ACHN (cell line): ENCODE data around the gene CCDC178.
"Not testable (repeated sequence)": the region's sequence is repeated elsewhere in the genome, so short reads cannot be mapped to it uniquely, and the experiment has no call there.

Experiments
- DNase-seq: peaks from one replicate; pipeline ENCODE4 v3.0.0-alpha.2; 2015
- in situ Hi-C: cut with HindIII; loops from 2 replicates; pipeline ENCODE4 v1.10.0; 2017; ENCODE audit warnings: low sequenced_read_pairs, low pct_ligation_motif_present, low pct_unique_long_range_greater_than_20kb

The CCDC178 gene, protein sequence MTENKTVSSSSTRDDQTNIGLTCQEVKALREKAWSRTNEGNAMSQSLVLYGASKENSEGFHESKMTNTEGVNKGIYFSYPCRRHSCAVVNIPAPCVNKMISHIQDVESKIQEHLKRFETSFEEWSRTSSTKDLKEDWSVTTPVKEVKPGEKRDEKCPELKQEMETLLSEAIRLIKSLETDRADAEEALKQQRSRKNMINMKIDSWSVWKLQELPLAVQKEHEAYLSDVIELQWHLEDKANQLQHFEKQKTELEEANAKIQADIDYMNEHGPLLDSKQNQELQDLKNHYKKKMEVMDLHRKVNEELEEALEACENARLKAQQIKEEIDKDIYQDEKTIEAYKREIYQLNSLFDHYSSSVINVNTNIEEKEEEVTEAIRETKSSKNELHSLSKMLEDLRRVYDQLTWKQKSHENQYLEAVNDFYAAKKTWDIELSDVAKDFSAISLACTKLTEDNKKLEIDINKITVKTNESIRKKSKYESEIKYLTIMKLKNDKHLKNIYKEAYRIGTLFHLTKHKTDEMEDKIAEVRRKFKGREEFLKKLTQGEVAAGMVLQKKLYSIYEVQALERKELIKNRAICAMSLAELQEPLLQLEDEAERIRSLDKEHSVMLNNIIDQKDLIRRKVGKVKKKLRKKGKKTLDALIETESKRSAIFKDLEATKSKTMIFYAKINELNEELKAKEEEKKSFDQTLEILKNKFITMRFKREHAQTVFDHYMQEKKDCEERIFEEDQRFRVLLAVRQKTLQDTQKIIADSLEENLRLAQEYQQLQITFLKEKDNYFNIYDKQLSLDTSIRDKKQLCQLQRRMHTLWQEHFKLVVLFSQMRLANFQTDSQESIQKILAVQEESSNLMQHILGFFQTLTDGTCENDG

DNA sequence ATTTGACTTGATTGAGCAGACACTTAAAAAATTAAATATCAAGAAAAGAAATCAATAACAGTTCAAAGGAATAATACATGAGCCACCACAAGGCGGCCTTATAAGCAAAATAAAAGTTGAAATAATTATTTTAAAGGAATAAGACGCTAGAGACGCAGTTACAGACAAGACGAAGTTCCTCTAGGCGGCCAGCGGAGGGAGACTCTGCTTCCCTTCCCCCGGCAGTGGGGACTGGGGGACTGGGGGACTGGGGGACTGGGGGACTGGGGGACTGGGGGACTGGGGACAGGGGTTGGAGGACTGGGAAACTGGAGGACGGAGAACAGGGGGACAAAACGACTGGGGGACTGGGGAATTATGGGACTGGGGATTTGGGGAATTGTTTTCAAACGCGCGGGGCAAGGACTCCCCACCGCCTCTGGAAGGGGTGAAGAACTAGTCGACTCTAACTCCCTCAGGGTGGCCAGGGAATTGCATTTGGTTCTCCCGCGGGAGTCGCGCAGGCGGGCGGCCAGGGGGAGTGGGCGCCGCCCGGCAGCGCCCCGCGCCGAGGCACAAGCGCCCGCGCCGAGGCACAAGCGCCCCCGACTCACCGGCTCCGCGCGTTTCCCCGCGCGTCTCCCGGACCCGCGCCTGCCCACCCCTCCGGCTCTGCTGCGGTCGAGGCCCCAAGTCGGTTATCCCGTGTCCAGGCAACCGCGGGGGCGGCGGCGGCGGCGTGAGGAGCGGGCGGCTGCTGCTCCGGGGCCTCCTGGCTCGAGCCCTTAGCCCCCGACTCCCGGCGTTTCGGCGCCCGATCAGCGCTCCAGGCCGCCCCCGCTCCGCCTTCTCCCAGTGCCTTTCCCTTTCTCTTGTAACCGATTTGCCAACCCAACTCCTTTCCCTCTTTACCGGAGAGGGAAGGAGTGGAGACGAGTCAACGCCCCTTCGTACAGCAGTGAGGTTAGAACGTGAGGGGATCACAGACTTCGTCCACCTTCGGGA lies at the start of gene CCDC178:
CCDC178 (minus strand) TSS at position 662 of the 984 bp plus-strand sequence. CDS start 28,633 bp downstream, outside the sequence.
- DNase-seq: peak; percentile 44
- in situ Hi-C loops: no loop called here

DNA sequence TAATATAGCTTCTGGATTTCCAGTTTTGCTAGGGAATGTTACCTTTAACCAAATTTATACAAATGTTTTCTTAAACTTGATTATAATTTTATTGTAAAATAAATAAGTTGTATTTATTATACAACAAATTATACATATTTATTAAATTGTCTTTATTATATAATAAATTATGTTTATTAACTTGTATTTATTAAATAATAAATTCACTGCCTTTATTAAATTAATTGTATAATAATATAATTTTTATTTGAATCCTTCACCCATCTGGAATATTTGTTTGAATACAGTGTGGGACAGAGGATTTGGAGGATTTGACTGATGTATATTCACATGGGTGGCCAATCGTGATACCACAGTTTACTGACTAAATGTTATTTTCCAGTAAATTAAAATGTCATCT lies 43.4 kb upstream of the CCDC178 start:
- in situ Hi-C loops: no loop called here

DNA sequence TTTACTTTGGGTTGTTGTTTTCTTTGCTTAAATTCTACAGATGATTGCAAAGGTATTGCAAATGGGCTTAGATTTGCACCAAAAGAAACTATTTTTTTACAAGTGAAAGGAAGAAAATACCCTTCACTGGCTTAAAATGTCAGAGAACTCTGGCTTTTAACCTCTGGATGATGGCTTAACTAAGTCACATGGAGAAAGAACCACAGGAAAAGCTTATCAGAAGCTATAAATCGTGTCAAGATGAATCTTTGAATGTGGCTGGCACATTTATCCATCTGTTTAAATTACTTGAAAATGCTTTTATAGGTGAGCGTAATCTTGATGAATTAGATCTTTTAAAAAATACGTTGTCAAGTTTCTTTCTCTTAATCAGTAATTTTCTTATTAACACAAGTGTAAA lies 32.0 kb upstream of the CCDC178 start:
- in situ Hi-C loops: no loop called here
- DNase-seq: no peak

More for the DNA sequence above, 43.4 kb upstream of the CCDC178 start:
- DNase-seq: no peak

DNA sequence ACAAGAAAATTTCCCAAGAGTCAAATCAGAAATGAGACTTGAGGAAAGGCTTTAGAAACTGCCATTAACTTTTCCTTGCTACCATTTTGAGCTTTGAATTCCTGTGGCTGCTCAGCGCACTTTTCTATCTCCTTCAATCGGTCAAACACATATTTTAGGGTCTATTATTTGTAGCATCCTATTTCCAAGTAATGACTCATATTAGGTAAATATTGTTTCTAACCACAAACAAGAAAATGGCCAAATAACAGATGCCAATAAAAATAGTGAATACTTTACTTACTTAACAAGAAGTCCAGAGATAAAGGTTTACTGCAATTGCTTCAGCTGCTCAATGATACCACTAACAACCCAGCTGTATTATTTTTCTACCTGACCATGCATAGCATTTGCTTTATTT lies 29.7 kb upstream of the CCDC178 start:
- DNase-seq: no peak
- in situ Hi-C loops: no loop called here

DNA sequence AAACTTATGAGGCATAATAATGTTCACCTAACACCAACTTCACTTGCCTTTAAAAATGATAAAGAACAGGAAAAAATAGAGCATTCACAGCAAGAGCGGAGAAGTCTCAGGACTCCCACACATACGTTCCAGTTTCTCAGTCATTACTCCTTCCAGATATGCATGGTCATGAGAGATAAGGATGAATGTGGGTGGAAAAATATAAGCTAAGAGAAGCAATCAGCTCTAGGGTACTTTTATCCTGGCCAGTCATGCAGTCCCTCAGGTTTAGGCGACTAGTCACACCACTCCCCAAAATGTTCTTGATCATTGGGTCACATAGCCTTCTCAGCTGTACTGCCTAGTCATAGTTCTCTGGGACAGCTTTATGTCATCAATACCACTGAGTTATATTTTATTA lies 29.2 kb upstream of the CCDC178 start:
- no peak for DNase-seq
- in situ Hi-C loops: no loop called here

DNA sequence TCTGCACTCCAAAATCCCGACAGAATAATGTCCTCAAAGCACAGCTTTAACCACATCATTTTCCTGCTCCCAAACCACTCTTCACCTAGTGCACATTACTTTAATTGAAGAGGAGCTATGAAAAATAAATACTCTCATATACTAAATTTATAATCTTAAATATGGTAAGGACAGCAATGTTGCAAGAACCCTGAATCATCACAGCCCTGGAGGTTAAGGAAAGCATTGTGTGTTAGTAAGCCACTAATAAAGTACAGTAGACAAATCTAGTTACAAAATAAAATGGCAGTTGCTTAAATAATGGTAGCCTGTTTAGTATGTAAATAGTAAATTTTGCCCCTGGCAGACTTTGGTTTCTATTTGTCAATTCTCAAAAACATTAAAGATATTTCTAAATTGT lies 27.0 kb upstream of the CCDC178 start:
- in situ Hi-C loops: no loop called here
- no peak for DNase-seq

DNA sequence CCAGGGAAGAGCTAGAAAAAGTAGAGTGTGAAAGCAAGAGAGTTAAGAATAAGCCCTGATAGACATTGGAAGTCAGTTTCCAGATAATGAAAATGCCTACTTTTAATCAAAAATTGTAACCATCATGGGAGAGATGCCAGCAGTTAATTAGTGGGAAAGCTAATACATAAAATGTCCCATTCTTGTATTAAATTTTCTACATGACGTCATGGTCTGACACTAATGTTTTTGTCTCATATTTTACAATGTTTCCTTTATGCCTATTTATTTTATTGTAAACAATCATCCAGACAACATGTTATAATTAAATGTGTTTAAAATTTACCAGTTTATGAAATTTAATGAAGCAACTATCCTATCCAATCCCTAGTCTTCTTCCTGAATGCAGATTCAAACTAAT lies 26.3 kb upstream of the CCDC178 start:
- no peak for DNase-seq
- in situ Hi-C loops: no loop called here

DNA sequence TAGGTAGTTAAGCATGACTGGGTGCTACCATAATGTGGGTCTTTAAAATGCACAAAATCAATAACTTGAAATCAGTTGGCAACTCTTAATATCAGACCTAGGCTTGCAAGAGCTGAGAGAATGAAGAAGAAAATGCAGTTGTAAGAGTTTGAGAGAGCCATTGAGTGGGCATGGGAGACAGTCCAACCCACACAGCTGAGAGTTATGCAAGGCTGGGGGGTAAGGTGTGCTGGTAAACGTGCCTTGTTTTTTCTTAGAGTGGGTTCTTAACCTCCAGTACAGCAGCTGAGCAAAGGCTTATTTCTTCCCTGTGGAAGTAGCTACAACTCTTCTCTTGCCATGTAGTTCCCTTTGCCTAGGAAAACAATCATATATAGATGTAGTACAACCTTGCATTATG lies 20.2 kb upstream of the CCDC178 start:
- in situ Hi-C loops: no loop called here
- DNase-seq: no peak

DNA sequence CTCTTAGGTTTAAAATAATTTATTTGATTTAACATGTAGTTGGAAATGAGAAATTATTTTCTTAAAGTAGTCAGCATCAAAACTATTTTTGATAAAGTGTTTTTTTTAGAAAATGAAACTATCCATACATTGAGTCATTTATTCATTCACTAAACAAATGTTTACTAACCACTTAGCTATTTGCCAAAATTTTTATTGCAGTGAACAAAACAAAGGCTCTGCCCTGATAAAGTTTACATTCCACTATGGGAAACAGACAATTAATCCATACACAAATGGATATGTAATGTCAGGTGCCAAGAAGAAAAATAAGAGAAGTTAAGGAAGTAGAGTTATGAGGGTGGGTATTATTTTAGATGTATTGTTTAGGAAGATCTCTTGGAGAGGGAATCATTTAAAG lies 19.1 kb upstream of the CCDC178 start:
- in situ Hi-C loops: no loop called here
- DNase-seq: no peak

DNA sequence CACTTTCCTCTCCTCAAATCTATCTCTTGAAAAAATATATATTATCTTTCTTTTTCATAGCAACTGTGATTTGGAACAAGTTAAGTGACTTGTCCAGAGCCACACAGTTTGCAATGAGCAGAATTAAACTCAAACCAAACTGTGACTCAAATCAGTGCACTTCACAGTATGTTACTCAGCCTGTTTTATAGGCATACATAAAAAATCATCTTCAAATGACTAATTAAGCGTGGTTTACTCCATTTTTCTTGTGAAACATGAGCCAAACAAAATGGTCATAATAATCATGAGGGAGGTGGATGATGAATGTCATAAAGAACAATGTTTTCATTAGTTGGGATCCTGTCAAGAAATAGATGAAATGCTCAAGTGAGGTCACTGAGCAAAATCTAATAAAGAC lies 6.1 kb upstream of the CCDC178 start:
- no peak for DNase-seq
- in situ Hi-C loops: no loop called here

DNA sequence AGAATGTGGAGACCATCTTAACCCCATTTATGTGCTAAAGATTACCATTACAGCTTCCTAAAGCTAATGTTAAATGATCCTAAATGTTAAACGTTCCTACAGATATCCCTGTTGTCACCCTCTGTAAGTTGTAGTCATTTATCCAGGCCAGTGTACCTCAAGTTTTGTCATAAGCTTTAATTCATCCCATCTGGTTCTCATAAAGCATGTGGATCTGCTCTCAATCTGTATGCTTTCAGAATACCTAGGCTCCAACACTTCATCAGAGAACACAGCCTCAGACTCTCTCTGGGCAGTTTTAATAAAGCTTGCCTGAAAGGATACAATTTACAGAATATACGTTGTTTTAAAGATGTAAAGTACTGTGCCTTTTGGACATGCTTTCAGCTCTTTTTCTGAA lies 4.2 kb upstream of the CCDC178 start:
- no peak for DNase-seq
- in situ Hi-C loops: no loop called here

DNA sequence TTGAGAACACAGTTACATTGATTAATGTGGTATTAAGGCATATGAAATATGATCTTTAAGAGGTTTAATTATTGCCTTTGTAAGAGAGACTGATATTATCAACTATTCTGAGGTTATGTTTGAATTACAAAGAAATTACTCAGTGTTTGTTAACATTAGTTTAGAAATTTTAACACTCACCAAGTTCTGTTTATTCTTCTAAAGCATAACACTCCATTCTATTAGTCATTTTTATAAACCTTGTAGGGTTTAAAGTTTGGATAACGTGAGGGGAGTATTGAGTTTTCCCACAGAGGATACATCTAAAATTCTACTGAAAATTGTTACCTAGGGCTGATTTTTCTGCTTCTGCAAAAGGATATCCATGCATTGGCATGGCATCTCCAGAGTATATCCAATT lies 7.7 kb downstream of the CCDC178 start:
- DNase-seq: no peak
- in situ Hi-C loops: no loop called here

DNA sequence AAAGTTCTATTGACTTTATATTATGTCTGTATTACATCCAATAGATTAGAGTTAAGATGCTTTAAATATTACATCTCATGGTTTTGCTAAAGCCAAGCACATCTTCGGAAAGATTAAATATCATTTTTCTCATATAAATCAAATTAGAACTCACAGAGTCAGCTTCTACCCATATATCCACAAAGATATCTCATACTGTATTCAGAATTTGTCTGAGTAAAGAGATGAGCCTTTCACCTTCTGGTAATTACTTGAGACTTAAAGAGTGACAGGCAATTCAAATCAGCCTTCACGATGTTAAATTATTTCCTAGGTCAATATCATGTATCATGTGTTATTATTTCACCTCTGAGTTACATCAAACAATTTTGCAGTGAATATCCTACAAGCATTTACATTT lies 13.0 kb downstream of the CCDC178 start:
- in situ Hi-C loops: no loop called here

DNA sequence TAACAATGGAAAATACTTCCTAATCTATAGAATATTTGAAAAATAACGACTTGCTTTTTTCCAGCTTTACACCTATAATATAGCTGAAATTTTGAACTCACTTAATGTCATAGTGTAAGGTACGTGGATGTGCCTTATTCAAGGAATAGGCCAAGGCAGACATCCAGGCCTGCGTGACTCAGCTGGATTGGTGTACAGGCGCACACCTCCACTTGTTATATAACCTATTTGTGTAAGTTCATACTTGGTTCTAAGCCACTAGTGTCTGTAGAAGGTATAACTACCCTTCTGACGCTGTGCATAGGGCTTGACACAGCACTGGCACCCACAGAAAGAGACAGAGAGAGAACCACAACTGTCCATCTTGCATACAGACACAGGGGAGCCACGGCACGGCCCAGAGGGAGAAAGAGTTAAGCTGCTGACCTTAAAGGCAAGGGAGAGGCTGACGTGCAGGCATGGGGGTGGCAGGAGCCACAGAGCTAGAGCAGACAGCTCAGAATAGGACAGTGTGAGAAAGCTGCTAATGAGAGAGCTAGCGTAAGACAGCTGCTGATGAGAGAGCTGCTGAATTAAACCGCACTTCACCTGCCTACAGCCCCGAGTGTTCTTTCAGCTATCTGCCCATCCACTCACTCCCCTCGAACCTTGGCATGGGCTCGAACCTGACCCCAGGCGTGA lies 16.1 kb downstream of the CCDC178 start:
- in situ Hi-C loops: no loop called here
- DNase-seq: no peak

More for the DNA sequence above, 13.0 kb downstream of the CCDC178 start:
- DNase-seq: no peak

DNA sequence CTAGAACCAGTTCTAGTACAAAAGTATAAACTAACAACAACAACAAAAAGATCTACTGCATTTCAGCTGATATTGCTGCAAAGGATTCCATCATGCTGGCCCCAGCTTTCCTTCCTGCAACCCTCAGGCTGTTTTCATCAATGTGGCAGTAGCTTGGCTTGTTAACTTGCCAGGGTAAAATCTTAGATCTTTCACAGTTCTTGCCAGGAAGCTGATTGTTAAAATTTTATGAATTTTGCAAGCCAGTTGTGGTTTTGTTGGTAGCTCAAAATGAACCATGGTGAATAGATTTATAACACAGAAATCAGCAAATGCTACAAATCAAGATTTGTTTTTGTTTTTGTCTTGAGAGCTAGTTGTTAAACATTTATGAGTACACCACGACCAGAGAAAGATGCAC lies 19.3 kb downstream of the CCDC178 start:
- in situ Hi-C loops: no loop called here
- no peak for DNase-seq

DNA sequence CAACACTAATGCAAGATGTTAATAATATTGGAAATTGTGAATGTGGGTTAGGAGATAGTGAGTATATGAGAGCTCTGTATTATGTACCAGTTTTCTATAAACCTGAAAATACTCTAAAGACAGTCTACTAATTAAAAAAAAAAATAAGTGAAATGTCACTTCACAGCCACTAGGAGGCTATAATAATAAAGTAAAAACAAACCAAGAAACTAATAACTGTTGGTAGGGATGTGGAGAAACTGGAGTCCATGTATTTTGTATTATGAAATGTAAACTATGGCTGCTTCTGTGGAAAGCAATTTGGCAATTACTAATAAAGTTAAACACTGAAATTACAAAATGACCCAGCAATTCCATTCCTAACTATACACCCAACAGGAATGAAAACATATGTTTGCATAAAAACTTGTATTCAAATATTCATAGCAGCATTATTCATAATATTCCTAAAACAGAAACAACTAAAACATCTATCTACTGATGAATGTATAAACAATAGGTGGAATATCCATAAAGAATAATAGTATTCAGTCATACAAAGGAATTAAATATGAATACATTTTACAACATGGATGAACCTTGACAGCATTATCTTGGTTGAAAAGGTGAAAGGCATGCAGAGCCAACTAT lies 36.2 kb downstream of the CCDC178 start:
- DNase-seq: no peak
- in situ Hi-C loops: no loop called here

DNA sequence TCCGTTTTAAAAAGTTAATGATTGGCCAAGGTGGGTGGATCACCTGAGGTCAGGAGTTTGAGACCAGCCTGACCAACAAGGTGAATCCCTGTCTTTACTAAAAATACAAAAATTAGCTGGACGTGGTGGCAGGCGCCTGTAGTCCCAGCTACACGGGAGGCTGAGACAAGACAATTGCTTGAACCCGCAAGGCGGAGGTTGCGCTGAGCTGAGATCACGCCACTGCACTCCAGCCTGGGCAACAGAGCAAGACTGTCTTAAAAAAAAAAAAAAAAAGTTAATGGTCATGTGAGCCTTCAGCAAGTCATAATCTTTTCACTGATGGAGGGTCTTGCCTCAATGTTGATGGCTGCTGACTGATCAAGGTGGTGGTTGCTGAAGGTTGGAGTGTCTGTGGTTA lies 41.6 kb downstream of the CCDC178 start:
- DNase-seq, in situ Hi-C loops: not testable (repeated sequence)

DNA sequence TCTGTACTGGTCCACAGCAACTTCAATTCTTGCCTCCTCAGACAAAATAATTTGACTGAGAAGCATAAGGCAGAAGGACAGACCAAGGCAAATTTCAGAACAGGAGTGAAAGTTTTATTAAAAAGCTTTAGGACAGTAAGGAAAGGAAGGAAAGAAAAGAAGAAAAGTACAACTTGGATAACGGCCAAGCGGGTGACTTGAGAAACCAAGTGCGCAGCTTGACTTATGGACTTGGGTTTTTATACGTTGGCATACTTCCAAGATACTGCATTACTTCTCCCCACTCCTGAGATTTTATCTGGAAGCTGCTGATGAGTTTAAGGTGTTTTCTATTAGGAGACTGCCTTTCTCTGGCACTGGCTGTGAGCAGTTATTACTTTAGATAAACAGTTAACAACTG lies 64.7 kb downstream of the CCDC178 start:
- DNase-seq: no peak
- in situ Hi-C loops: no loop called here
